HG03280 (cell line): Measurements from ENCODE around the gene FRS3.
A peak's percentile ranks its signal among the peaks of the same experiment; 100 is the strongest.
"Not testable (repeated sequence)": the region's sequence is repeated elsewhere in the genome, so short reads cannot be mapped to it uniquely, and the experiment has no call there.

Experiments
- ATAC-seq: cut with Tn5 transposase; IDR thresholded peaks from one replicate; pipeline ENCODE4 v1.9.1; 2021; ENCODE audit warnings: mild to moderate bottlenecking, moderate library complexity; ENCODE audit not compliant: unreplicated experiment

FRS3 gene

GRCh38 chr6:41779788-41780550 is at the start of gene FRS3:
Gene FRS3 (minus strand): TSS chr6:41779900. CDS start chr6:41776987, 2,913 bp downstream.
- peak; percentile 90 for ATAC-seq

GRCh38 chr6:41826343-41827022 is 46.8 kb upstream of the FRS3 start:
- ATAC-seq, result no peak

- ATAC-seq, result no peak
Observed at GRCh38 chr6:41824571-41825569, 45.2 kb upstream of the FRS3 start.

- ATAC-seq, result no peak
Observed at GRCh38 chr6:41823178-41823577, 43.5 kb upstream of the FRS3 start.

- no peak for ATAC-seq
Observed at GRCh38 chr6:41822021-41822420, 42.3 kb upstream of the FRS3 start.

- ATAC-seq, result no peak
Observed at GRCh38 chr6:41821266-41821665, 41.6 kb upstream of the FRS3 start.

GRCh38 chr6:41818271-41819054 is 38.8 kb upstream of the FRS3 start:
- ATAC-seq, result no peak

- ATAC-seq, result no peak
Observed at GRCh38 chr6:41815587-41815986, 35.9 kb upstream of the FRS3 start.

- no peak for ATAC-seq
Observed at GRCh38 chr6:41814629-41815028, 34.9 kb upstream of the FRS3 start.

GRCh38 chr6:41813956-41814355 is 34.3 kb upstream of the FRS3 start:
- no peak for ATAC-seq

- no peak for ATAC-seq
Observed at GRCh38 chr6:41813469-41813868, 33.8 kb upstream of the FRS3 start.

GRCh38 chr6:41811946-41812345 is 32.2 kb upstream of the FRS3 start:
- ATAC-seq, result not testable (repeated sequence)

GRCh38 chr6:41811095-41811494 is 31.4 kb upstream of the FRS3 start:
- ATAC-seq, result no peak

GRCh38 chr6:41805830-41806774 is 26.4 kb upstream of the FRS3 start:
- ATAC-seq, result no peak

- ATAC-seq, result no peak
Observed at GRCh38 chr6:41801380-41801779, 21.7 kb upstream of the FRS3 start.

- ATAC-seq, result no peak
Observed at GRCh38 chr6:41799559-41799911, 19.8 kb upstream of the FRS3 start.

GRCh38 chr6:41798901-41799558 is 19.3 kb upstream of the FRS3 start:
- no peak for ATAC-seq

GRCh38 chr6:41796474-41796873 is 16.8 kb upstream of the FRS3 start:
- no peak for ATAC-seq

- no peak for ATAC-seq
Observed at GRCh38 chr6:41791984-41792383, 12.3 kb upstream of the FRS3 start.
